PC-3 (cell line): Measurements from ENCODE around the gene CPLX3. TPM values are rescaled to one million over a fixed set of nuclear protein-coding genes. Genes with fewer than 3 reads are reported as not detected.

Experiments
- ATAC-seq: fragments of 200-7000 bp; cut with Tn5 transposase; 2 replicates; pipeline ENCODE4 v1.9.1; 2020; ENCODE audit warnings: mild to moderate bottlenecking, moderate library complexity
- BruUV-seq: library from RNA; stranded (reverse); fragments of 400-500 nt; replicated peaks from 2 replicates; lab custom pipeline; 2021; lab: Mats Ljungman, UMichigan
- CTCF ChIA-PET: fragments of 300-600 bp; sonication (Branson Sonifier 250); formaldehyde crosslinking; loops from one replicate; lab custom pipeline; 2022; ENCODE audit warnings: antibody characterized with exemption; lab: Charles Lee
- POLR2A ChIA-PET: fragments of 300-600 bp; sonication (Branson Sonifier 250); formaldehyde crosslinking; loops from one replicate; lab custom pipeline; 2022; ENCODE audit warnings: antibody characterized with exemption; ENCODE audit not compliant: unreplicated experiment; lab: Charles Lee
- DNase-seq: peaks from one replicate; pipeline ENCODE4 v3.0.0-alpha.2; 2015
- H2AFZ ChIP-seq: fragments of 300-600 bp; sonication (generic); 2 replicates; pipeline ENCODE4 v1.6.0; 2016; ENCODE audit warnings: antibody characterized with exemption, low read length
- H3F3A ChIP-seq: fragments of 300-600 bp; sonication (generic); one replicate; pipeline ENCODE4 v1.6.0; 2017; ENCODE audit warnings: antibody characterized with exemption, low read length, control low read depth, mild to moderate bottlenecking; ENCODE audit not compliant: unreplicated experiment
- H3K27ac ChIP-seq: fragments of 300-600 bp; sonication (generic); 2 replicates; pipeline ENCODE4 v1.5.1; 2016; ENCODE audit warnings: mild to moderate bottlenecking, low read length
- H3K27me3 ChIP-seq: fragments of 300-600 bp; sonication (generic); 2 replicates; pipeline ENCODE4 v1.6.1; 2016; ENCODE audit warnings: low read length, mixed read lengths
- H3K36me3 ChIP-seq: fragments of 300-600 bp; sonication (generic); 2 replicates; pipeline ENCODE4 v1.6.1; 2016; ENCODE audit warnings: low read depth, mixed run types, low read length, mixed read lengths
- H3K4me1 ChIP-seq: fragments of 300-600 bp; sonication (generic); 2 replicates; pipeline ENCODE4 v1.5.1; 2016; ENCODE audit warnings: low read length; ENCODE audit not compliant: insufficient read depth
- H3K4me2 ChIP-seq: fragments of 300-600 bp; sonication (generic); 2 replicates; pipeline ENCODE4 v1.6.0; 2016; ENCODE audit warnings: low read length
- H3K4me3 ChIP-seq: fragments of 300-600 bp; sonication (generic); 2 replicates; pipeline ENCODE4 v1.5.1; 2016; ENCODE audit warnings: mild to moderate bottlenecking, low read length, mixed read lengths
- H3K79me2 ChIP-seq: fragments of 300-600 bp; sonication (generic); 2 replicates; pipeline ENCODE4 v1.6.1; 2017; ENCODE audit warnings: low read length, mixed read lengths
- H3K9ac ChIP-seq: fragments of 300-600 bp; sonication (generic); 2 replicates; pipeline ENCODE4 v1.6.0; 2016; ENCODE audit warnings: mild to moderate bottlenecking, low read length
- H3K9me2 ChIP-seq: fragments of 300-600 bp; sonication (generic); replicated peaks from 2 replicates; pipeline ENCODE4 v1.6.1; 2016; ENCODE audit warnings: mixed run types, low read length, mixed read lengths
- H3K9me3 ChIP-seq: fragments of 300-600 bp; sonication (generic); 2 replicates; pipeline ENCODE4 v1.6.1; 2016; ENCODE audit warnings: low read length, mixed read lengths
- H4K20me1 ChIP-seq: fragments of 300-600 bp; sonication (generic); 2 replicates; pipeline ENCODE4 v1.6.1; 2016; ENCODE audit warnings: low read length, mixed read lengths
- CTCF ChIP-seq: fragments of 300-600 bp; sonication (generic); conservative IDR thresholded peaks from 2 replicates; pipeline ENCODE4 v1.5.1; 2017; ENCODE audit warnings: antibody characterized with exemption, low read depth, mild to moderate bottlenecking, low read length
- EZH2 ChIP-seq: fragments of 300-600 bp; sonication (generic); IDR thresholded peaks from one replicate; pipeline ENCODE4 v1.6.1; 2017; ENCODE audit warnings: antibody characterized with exemption, mild to moderate bottlenecking, low read length; ENCODE audit not compliant: unreplicated experiment
- EZH2phosphoT487 ChIP-seq: fragments of 300-600 bp; sonication (generic); IDR thresholded peaks from 2 replicates; pipeline ENCODE4 v1.6.1; 2018; ENCODE audit warnings: mild to moderate bottlenecking, antibody characterized with exemption, low read length, borderline replicate concordance
- intact Hi-C: fragments of 100-400 bp; cut with micrococcal nuclease; formaldehyde crosslinking; loops from 2 replicates; pipeline ENCODE4 v1.9.0; 2023
- total RNA-seq: library from RNA; depleted of rRNA; stranded (reverse); fragments of >200 nt; gene quantifications from 2 replicates; pipeline ENCODE4 v1.2.3, GENCODE V29; 2014

Gene CPLX3
- total RNA-seq, 1 experiment from 2014 or later = not detected

- ChIA-PET CTCF (no interaction called here), POLR2A (interaction anchor here (0.6 kb wide), 1 partner anchor 39 kb away, joined by 3 read pairs; no protein-coding TSS in a partner anchor)
- Histone ChIP-seq H3K9ac (no peak overlapping the region), H3K27ac (no peak overlapping the region), H3K4me1 (peaks cover 14% of the 10 kb centered on the region), H3F3A (no peaks in the 10 kb centered on the region), H3K9me3 (no peaks in the 10 kb centered on the region), H3K27me3 (no peaks in the 10 kb centered on the region), H3K9me2 (no peaks in the 10 kb centered on the region), H2AFZ (no peak overlapping the region), H3K79me2 (0 out of 2 replicates have a peak, but pooled peaks cover 5% of the 10 kb centered on the region), H3K4me2 (no peak overlapping the region), H3K36me3 (no peaks in the 10 kb centered on the region), H3K4me3 (no peak overlapping the region), H4K20me1 (no peaks in the 10 kb centered on the region)
- no peak for ATAC-seq
- DNase-seq = no peak
- no peak for TF ChIP-seq CTCF
- TF ChIP-seq EZH2 = no peak
- TF ChIP-seq EZH2phosphoT487 = no peak
- BruUV-seq = no TSS peak
- intact Hi-C loops = loop anchor here (10.0 kb wide), 1 partner anchor 60 kb away; the partner anchor contains the start of gene FAM219B
Measured at GRCh38 chr15:74844319-74845207, 18.1 kb downstream of the CPLX3 start.

- intact Hi-C loops = loop anchor here (10.0 kb wide), 1 partner anchor 60 kb away; the partner anchor contains the start of gene FAM219B
- H3K4me2 ChIP-seq = no peak overlapping the region
- H3K79me2 ChIP-seq = 0 out of 2 replicates have a peak, but pooled peaks cover 5% of the 10 kb centered on the region
- H4K20me1 ChIP-seq = no peaks in the 10 kb centered on the region
- no peak overlapping the region for H3K27ac ChIP-seq
- H2AFZ ChIP-seq = no peak overlapping the region
- BruUV-seq = no TSS peak
- no peaks in the 10 kb centered on the region for H3K9me3 ChIP-seq
- TF ChIP-seq CTCF (no peak), EZH2phosphoT487 (no peak), EZH2 (no peak)
- ChIA-PET CTCF (no interaction called here), POLR2A (interaction anchor here (0.6 kb wide), 1 partner anchor 39 kb away, joined by 3 read pairs; no protein-coding TSS in a partner anchor)
- no peaks in the 10 kb centered on the region for H3K9me2 ChIP-seq
- no peak for DNase-seq
- peaks cover 14% of the 10 kb centered on the region for H3K4me1 ChIP-seq
- H3K27me3 ChIP-seq = no peaks in the 10 kb centered on the region
- H3K9ac ChIP-seq = no peak overlapping the region
- H3F3A ChIP-seq = no peaks in the 10 kb centered on the region
- H3K36me3 ChIP-seq = no peaks in the 10 kb centered on the region
- no peak overlapping the region for H3K4me3 ChIP-seq
- ATAC-seq = no peak
Measured at GRCh38 chr15:74845208-74845568, 18.8 kb downstream of the CPLX3 start.
